Measurements from ENCODE around the gene PROCA1. TPM values are rescaled to one million over a fixed set of nuclear protein-coding genes. Genes with fewer than 3 reads are reported as not detected.
A peak's percentile ranks its signal among the peaks of the same experiment; 100 is the strongest.

Gene PROCA1
- total and polyA plus RNA-seq, 2 of the 13 experiments (the other 11 are each of a cell fraction or from before 2014, with no cell fraction given) = 0.73 to 1.5 TPM

DNA sequence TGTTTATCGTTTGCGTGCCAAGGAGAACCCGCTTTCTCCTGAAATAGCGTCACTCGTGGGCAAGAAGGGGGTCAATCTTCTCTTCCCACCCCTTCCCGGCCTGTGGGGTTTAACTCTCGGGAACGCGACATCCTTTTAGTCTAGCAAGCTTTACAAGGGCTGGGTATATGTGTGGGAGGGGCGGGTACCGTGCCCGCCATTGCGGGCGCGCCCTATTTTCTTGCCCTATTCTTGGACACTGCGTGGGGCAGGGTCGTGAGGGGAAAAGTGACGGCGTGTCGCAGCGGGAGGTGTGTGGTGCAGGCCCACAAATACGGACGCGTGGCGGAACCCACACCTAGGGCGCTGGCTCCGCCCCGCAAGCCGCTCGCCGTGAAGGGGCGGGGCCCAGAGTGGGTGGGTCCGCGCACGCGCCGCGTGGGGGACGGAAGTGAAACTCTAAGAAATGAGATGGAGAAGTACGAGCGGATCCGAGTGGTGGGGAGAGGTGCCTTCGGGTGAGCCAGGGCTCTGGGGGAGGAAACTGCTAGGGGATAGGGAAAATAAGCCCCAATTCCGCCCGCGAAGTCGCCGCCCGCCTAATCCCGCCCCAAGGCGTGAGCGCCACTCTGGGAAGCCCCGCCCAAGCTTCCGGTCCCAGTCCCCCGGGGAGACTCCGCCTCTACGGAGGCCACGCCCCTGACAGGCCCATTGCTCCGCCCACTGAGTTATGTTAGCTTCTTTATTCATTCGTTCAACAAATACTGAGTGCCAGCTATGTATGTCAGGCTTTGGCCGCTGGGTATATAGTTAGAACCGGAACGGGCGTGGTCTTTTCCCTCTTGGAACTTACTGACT is 16.9 kb upstream of the PROCA1 start, which contains the start of gene NEK8 (continued):
- TF ChIP-seq, protein P1, sequence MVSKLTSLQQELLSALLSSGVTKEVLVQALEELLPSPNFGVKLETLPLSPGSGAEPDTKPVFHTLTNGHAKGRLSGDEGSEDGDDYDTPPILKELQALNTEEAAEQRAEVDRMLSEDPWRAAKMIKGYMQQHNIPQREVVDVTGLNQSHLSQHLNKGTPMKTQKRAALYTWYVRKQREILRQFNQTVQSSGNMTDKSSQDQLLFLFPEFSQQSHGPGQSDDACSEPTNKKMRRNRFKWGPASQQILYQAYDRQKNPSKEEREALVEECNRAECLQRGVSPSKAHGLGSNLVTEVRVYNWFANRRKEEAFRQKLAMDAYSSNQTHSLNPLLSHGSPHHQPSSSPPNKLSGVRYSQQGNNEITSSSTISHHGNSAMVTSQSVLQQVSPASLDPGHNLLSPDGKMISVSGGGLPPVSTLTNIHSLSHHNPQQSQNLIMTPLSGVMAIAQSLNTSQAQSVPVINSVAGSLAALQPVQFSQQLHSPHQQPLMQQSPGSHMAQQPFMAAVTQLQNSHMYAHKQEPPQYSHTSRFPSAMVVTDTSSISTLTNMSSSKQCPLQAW (CRISPR knock-in tag; IDR thresholded peaks at IDR 0.05) = peak; percentile 71
- TF ChIP-seq ZNF331 (CRISPR knock-in tag; IDR thresholded peaks at IDR 0.05) = peak; percentile 63; the same call in 1 of the 2 replicates
- TF ChIP-seq, protein P2, sequence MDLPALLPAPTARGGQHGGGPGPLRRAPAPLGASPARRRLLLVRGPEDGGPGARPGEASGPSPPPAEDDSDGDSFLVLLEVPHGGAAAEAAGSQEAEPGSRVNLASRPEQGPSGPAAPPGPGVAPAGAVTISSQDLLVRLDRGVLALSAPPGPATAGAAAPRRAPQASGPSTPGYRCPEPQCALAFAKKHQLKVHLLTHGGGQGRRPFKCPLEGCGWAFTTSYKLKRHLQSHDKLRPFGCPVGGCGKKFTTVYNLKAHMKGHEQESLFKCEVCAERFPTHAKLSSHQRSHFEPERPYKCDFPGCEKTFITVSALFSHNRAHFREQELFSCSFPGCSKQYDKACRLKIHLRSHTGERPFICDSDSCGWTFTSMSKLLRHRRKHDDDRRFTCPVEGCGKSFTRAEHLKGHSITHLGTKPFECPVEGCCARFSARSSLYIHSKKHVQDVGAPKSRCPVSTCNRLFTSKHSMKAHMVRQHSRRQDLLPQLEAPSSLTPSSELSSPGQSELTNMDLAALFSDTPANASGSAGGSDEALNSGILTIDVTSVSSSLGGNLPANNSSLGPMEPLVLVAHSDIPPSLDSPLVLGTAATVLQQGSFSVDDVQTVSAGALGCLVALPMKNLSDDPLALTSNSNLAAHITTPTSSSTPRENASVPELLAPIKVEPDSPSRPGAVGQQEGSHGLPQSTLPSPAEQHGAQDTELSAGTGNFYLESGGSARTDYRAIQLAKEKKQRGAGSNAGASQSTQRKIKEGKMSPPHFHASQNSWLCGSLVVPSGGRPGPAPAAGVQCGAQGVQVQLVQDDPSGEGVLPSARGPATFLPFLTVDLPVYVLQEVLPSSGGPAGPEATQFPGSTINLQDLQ (CRISPR knock-in tag; IDR thresholded peaks at IDR 0.05) = no peak
- TF ChIP-seq, protein P3, sequence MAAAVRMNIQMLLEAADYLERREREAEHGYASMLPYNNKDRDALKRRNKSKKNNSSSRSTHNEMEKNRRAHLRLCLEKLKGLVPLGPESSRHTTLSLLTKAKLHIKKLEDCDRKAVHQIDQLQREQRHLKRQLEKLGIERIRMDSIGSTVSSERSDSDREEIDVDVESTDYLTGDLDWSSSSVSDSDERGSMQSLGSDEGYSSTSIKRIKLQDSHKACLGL (CRISPR knock-in tag; IDR thresholded peaks at IDR 0.05) = peak; percentile 48; the same call in 1 of the 2 replicates
- TF ChIP-seq, protein P4, sequence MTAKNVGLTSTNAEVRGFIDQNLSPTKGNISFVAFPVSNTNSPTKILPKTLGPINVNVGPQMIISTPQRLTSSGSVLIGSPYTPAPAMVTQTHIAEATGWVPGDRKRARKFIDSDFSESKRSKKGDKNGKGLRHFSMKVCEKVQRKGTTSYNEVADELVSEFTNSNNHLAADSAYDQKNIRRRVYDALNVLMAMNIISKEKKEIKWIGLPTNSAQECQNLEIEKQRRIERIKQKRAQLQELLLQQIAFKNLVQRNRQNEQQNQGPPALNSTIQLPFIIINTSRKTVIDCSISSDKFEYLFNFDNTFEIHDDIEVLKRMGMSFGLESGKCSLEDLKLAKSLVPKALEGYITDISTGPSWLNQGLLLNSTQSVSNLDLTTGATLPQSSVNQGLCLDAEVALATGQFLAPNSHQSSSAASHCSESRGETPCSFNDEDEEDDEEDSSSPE (CRISPR knock-in tag; IDR thresholded peaks at IDR 0.05) = no peak
- no peak for TF ChIP-seq ZNF562 (CRISPR knock-in tag; IDR thresholded peaks at IDR 0.05; ENCODE audit: borderline replicate concordance)
- TF ChIP-seq, protein P5, sequence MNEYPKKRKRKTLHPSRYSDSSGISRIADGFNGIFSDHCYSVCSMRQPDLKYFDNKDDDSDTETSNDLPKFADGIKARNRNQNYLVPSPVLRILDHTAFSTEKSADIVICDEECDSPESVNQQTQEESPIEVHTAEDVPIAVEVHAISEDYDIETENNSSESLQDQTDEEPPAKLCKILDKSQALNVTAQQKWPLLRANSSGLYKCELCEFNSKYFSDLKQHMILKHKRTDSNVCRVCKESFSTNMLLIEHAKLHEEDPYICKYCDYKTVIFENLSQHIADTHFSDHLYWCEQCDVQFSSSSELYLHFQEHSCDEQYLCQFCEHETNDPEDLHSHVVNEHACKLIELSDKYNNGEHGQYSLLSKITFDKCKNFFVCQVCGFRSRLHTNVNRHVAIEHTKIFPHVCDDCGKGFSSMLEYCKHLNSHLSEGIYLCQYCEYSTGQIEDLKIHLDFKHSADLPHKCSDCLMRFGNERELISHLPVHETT (CRISPR knock-in tag; conservative IDR thresholded peaks at IDR 0.05) = no peak; the same call in 1 of the 2 replicates
- peak; percentile 54; the same call in 1 of the 2 replicates for TF ChIP-seq KDM5A (IDR thresholded peaks at IDR 0.05; ENCODE audit: borderline replicate concordance, low read length)
- no peak for TF ChIP-seq NR2F6 (IDR thresholded peaks at IDR 0.05)
- TF ChIP-seq NR2F6 (CRISPR knock-in tag; IDR thresholded peaks at IDR 0.05) = peak; percentile 50
- TF ChIP-seq NCOA2 (CRISPR knock-in tag; IDR thresholded peaks at IDR 0.05) = no peak
- TF ChIP-seq, protein P6, sequence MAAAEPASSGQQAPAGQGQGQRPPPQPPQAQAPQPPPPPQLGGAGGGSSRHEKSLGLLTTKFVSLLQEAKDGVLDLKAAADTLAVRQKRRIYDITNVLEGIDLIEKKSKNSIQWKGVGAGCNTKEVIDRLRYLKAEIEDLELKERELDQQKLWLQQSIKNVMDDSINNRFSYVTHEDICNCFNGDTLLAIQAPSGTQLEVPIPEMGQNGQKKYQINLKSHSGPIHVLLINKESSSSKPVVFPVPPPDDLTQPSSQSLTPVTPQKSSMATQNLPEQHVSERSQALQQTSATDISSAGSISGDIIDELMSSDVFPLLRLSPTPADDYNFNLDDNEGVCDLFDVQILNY (CRISPR knock-in tag; conservative IDR thresholded peaks at IDR 0.05) = no peak
- TF ChIP-seq AKAP8 (CRISPR knock-in tag; IDR thresholded peaks at IDR 0.05) = peak; percentile 69
- no peak for TF ChIP-seq MLLT10 (CRISPR knock-in tag; IDR thresholded peaks at IDR 0.05)
- TF ChIP-seq ZNF12 (CRISPR knock-in tag; IDR thresholded peaks at IDR 0.05) = no peak
- TF ChIP-seq YEATS2 (CRISPR knock-in tag; IDR thresholded peaks at IDR 0.05; ENCODE audit: borderline replicate concordance) = no peak
- TF ChIP-seq PCBP1 (IDR thresholded peaks at IDR 0.05; ENCODE audit: borderline replicate concordance, low read depth, low read length) = no peak
- no peak for TF ChIP-seq ZNF136 (CRISPR knock-in tag; IDR thresholded peaks at IDR 0.05; ENCODE audit: low read depth)
- TF ChIP-seq MAFK (conservative IDR thresholded peaks at IDR 0.05 in 1 of 2, IDR thresholded peaks at IDR 0.05 in 1 of 2; ENCODE audit: low read length in 2 of 2) = no peak
- TF ChIP-seq, protein P7, sequence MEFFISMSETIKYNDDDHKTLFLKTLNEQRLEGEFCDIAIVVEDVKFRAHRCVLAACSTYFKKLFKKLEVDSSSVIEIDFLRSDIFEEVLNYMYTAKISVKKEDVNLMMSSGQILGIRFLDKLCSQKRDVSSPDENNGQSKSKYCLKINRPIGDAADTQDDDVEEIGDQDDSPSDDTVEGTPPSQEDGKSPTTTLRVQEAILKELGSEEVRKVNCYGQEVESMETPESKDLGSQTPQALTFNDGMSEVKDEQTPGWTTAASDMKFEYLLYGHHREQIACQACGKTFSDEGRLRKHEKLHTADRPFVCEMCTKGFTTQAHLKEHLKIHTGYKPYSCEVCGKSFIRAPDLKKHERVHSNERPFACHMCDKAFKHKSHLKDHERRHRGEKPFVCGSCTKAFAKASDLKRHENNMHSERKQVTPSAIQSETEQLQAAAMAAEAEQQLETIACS (CRISPR knock-in tag; IDR thresholded peaks at IDR 0.05) = 0 out of 2 replicates have a peak, but pooled peaks have one; percentile 38

Measured in HepG2 (cell line).